Measurements from ENCODE around the gene AKIRIN1.
A peak's percentile ranks its signal among the peaks of the same experiment; 100 is the strongest.
"Not testable (repeated sequence)": the region's sequence is repeated elsewhere in the genome, so short reads cannot be mapped to it uniquely, and the experiment has no call there.

Gene AKIRIN1

DNA sequence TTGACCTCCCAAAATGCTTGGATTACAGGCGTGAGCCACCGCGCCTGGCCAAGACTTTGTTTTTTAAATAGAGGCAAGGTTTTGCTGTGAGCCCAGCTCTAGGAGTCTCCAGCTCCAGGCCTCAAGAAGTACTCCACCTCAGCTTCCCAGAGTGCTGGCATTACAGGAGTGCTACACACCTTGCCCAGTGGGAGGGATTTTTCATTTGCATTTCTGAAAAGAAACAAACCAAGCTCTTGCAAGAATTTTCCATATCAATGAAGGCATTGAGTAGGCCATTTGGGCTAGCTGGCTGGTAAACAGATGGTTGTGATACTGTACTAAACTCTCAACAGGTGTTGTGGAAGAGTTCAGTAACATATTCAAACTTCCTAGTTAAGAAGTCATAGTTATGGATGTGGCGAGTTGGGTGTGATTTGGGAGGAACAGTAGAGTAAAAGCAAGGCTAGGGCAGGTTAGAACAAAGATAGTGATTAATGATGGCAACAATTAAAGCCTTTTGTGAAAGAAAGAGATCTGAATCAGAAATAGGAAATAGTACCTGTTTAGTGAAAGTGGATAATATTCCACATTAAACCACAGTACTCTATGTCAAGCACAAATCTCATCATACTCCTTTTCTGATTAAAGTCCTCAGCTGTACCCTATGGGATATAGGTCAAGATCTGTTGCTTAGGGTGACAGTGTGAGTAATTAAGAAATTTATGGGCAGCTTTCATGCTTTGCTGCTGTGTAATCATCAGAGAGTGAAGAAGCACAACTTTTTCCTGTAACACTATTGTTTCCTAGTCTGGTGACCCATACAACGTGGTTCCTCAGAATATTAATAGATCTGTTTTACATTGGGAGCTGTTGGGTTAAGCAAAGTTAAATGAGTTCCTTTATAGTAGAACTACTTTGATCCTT lies 10.7 kb downstream of the AKIRIN1 start:
- TF ChIP-seq POLR2A (IDR thresholded peaks at IDR 0.05; ENCODE audit: low read depth, low read length): no peak
- no peak for TF ChIP-seq POLR2AphosphoS5 (IDR thresholded peaks at IDR 0.05; ENCODE audit: low read depth, low read length)
- no peak for TF ChIP-seq TAF1 (IDR thresholded peaks at IDR 0.05; ENCODE audit: borderline replicate concordance, low read depth, low read length)
- no peak for FAIRE-seq
- no peak for DNase-seq (ENCODE audit: insufficient read length)

DNA sequence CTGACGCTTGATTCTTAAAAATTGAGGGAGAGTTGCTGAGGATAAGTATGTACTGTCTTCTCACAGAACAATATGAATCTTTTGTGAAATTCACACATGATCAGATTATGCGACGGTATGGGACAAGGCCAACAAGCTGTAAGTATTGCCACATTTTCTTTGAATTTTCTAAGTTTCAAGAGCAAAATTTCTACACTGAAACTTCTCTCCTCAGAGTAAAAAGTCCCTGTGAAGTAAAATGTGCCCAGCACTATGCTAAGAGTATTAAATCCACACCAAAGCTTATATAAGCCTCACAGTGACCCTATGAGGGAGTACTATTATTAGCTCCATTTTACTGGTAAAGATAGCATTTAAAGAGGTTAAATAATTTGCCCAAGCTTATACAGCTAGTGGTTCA lies 12.2 kb downstream of the AKIRIN1 start:
- no peak for TF ChIP-seq POLR2A (IDR thresholded peaks at IDR 0.05; ENCODE audit: low read depth, low read length)
- no peak for TF ChIP-seq TAF1 (IDR thresholded peaks at IDR 0.05; ENCODE audit: borderline replicate concordance, low read depth, low read length)
- DNase-seq (ENCODE audit: insufficient read length): no peak
- FAIRE-seq: no peak

DNA sequence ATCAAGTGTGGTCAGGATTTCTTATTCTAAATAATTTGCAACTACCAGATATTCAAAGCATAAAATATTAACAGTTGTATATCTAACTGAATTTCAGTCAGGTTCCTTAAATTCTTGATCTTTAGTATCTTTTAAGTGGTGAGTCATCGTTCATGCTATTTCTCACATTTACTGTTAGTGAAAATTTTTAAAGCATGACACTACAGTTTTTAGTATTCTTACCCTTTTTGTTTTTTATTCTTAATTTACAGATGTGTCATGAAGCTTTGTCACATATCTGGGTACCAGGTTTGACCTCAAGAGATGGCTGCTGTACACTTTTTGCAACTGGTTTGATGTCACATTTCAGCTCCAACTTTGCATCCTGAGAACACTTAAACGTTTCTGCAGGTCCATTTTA lies 12.7 kb downstream of the AKIRIN1 start:
- no peak for FAIRE-seq
- no peak for DNase-seq (ENCODE audit: insufficient read length)
- no peak for TF ChIP-seq POLR2AphosphoS5 (IDR thresholded peaks at IDR 0.05; ENCODE audit: low read depth, low read length)
- TF ChIP-seq POLR2A (IDR thresholded peaks at IDR 0.05; ENCODE audit: low read depth, low read length): no peak
- no peak for TF ChIP-seq TAF1 (IDR thresholded peaks at IDR 0.05; ENCODE audit: borderline replicate concordance, low read depth, low read length)

DNA sequence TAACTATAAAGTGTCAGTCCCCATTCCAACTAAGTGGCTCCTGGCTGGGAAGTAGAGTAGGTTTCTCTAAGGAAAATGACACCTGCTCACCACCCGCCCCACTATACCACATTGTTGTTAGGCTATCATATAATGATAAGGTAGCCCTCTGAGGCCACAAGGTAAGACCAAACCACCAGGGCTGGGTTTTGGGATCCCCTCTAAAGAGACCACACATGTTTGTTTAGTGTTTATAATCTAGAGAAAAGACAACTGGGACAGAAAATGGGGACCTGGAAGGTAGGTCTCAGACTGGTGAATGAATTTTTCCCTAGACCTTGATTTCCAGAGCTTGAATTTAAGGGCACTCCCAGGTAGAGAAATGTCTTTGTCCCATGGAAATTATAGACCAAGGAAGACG lies 15.2 kb downstream of the AKIRIN1 start:
- TF ChIP-seq POLR2AphosphoS5 (IDR thresholded peaks at IDR 0.05; ENCODE audit: low read depth, low read length) (no peak), TAF1 (IDR thresholded peaks at IDR 0.05; ENCODE audit: borderline replicate concordance, low read depth, low read length) (no peak), POLR2A (IDR thresholded peaks at IDR 0.05; ENCODE audit: low read depth, low read length) (no peak)
- FAIRE-seq: no peak

DNA sequence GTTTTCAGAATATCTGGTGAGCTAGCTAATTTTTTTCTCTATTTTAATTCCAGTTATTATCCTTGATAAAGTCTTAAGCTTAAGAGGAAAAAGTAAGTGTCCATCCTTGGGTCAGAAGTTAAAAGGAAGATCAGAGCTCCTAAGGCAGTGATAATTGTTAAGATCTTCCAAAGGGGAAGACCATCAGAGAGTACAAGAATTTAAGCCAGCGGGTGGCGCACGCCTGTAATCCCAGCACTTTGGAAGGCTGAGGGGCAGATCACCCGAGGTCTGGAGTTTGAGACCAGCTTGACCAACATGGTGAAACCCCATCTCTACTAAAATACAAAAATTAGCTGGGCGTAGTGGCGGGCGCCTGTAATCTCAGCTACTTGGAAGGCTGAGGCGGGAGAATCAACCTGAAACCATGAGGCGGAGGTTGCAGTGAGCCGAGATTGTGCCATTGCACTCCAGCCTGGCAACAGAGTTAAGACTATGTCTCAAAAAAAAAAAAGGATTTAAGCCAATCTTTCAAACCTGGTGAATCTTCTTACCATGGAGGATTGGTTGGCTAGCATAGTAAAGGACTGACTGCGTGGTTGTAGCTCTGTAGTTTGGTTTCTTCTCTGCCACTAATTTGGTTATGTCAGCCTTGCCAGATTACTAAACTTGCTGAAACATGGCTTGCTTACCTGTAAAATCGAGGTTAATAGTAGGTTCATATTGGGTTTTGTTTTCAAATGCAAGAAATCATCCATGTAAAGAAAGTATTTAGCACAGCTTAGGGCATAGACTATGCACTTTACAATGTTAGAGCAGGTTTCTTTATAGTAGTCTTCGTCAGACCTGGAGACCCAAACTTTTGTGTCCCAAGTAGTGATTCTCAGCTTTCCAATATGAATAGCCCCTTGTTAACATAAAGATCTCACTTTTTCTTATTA lies 15.9 kb downstream of the AKIRIN1 start:
- no peak for FAIRE-seq
- TF ChIP-seq POLR2A (IDR thresholded peaks at IDR 0.05; ENCODE audit: low read depth, low read length): peak; percentile 59; the same call in 1 of the 2 replicates
- TF ChIP-seq TAF1 (IDR thresholded peaks at IDR 0.05; ENCODE audit: borderline replicate concordance, low read depth, low read length): no peak
- peak; percentile 25; the same call in 1 of the 2 replicates for TF ChIP-seq POLR2AphosphoS5 (IDR thresholded peaks at IDR 0.05; ENCODE audit: low read depth, low read length)

More for the DNA sequence above, 15.2 kb downstream of the AKIRIN1 start:
- no peak for DNase-seq (ENCODE audit: insufficient read length)

DNA sequence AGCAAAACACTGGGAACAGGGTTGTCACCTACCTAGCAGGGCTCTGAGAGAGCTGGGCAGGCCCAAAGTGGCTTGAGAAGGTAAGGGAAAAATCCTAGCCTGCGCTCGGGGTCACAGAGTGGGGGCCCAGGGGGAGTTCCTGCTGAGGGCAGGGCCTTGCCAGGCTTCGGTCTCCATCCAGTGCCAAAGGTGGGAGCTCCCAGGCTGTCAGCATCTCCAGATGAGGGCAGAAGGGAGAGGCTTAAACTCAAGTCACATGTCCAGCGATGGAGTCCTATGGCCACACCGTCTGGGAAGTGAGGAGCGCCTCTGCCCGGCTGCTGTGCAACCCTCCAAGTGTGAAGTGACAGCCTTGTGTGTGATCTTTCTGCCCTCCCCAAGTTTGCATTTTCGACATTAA lies 23.9 kb downstream of the AKIRIN1 start:
- FAIRE-seq; DNase-seq (ENCODE audit: insufficient read length): not testable (repeated sequence)

More for the DNA sequence above, 15.9 kb downstream of the AKIRIN1 start:
- no peak for DNase-seq (ENCODE audit: insufficient read length)

DNA sequence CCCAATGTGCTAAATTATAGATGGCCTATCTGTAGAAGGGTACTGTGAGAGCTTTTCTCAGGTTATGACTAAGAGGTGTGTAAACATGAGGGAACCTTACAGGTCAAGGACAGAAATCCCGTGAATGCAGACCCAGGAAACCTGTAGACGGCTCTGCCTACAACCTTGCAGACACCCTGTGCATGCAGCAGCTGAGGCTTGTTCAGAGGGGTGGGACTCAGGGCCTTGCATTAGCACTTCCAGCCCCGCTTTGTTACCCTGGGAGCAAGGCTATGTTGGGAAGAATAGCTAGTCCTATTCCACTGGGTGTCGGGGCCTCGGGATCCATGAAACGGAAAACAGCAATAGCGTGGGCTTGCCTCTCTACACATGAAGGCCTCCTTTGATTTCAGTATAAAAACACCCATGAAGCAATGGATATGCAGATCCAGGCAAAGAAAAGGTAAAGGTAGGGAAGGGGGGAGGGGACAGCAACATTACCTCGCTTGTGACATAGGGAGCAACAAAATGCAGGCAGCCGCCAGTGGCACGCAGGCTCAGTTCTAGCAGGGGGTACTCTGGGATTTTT lies 25.6 kb downstream of the AKIRIN1 start:
- no peak for TF ChIP-seq TAF1 (IDR thresholded peaks at IDR 0.05; ENCODE audit: borderline replicate concordance, low read depth, low read length)
- no peak for TF ChIP-seq POLR2AphosphoS5 (IDR thresholded peaks at IDR 0.05; ENCODE audit: low read depth, low read length)
- TF ChIP-seq POLR2A (IDR thresholded peaks at IDR 0.05; ENCODE audit: low read depth, low read length): no peak

DNA sequence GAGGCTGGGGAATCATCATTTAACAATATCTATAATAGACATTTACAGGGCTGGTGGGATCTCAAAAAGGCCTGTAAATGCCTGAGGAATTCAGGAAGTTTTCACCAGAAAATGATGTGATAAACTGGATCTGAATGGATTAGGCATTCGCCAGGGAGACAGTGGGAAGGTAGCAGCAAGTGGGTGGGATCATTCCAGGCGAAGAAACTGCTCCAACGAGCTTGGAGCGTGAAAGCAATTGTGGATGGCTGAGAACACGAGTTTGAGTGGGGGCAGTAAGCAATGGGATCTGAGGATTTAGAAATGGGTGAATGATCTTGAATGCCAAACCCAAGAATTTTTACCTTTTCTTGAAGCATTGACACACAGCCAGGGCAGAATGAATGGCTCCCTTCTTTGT lies 26.2 kb downstream of the AKIRIN1 start:
- TF ChIP-seq POLR2AphosphoS5 (IDR thresholded peaks at IDR 0.05; ENCODE audit: low read depth, low read length) (no peak), POLR2A (IDR thresholded peaks at IDR 0.05; ENCODE audit: low read depth, low read length) (no peak), TAF1 (IDR thresholded peaks at IDR 0.05; ENCODE audit: borderline replicate concordance, low read depth, low read length) (no peak)
- FAIRE-seq (no peak), DNase-seq (ENCODE audit: insufficient read length) (no peak)

More for the DNA sequence above, 25.6 kb downstream of the AKIRIN1 start:
- FAIRE-seq: no peak
- DNase-seq (ENCODE audit: insufficient read length): no peak

DNA sequence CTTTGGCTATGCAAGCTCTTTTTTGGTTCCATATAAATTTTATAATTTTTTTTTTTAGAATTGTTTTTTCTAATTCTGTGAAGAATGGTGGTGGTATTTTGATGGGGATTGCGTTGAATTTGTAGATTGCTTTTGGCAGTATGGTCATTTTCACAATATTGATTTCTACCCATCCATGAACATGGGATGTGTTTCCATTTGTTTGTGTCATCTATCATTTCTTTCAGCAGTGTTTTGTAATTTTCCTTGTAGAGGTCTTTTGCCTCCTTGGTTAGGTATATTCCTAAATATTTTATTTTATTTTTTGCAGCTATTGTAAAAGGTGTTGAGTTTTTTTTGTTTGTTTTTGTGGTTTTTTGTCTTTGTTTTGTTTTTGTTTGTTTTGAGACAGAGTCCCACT lies 29.4 kb downstream of the AKIRIN1 start:
- not testable (repeated sequence) for FAIRE-seq; DNase-seq (ENCODE audit: insufficient read length)

DNA sequence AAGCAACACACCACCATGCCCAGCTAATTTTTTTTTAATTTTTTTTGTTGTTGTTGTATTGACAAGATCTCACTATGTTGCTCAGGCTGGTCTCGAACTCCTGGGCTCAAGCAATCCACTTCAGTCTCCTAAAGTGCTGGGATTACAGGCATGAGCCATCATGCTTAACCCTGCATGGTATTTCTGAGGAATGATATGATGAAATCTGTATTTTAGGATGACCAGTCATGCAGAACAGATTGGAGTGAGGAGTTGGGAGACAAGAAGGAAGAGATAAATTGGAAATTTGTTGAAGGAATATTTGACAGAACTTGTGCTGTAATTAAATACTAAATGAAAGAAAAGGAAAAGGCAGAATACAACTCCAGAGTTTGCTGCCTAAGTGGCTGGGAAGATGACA lies 30.4 kb downstream of the AKIRIN1 start:
- TF ChIP-seq TAF1 (IDR thresholded peaks at IDR 0.05; ENCODE audit: borderline replicate concordance, low read depth, low read length): no peak
- no peak for TF ChIP-seq POLR2A (IDR thresholded peaks at IDR 0.05; ENCODE audit: low read depth, low read length)
- TF ChIP-seq POLR2AphosphoS5 (IDR thresholded peaks at IDR 0.05; ENCODE audit: low read depth, low read length): no peak
- FAIRE-seq (no peak), DNase-seq (ENCODE audit: insufficient read length) (no peak)

DNA sequence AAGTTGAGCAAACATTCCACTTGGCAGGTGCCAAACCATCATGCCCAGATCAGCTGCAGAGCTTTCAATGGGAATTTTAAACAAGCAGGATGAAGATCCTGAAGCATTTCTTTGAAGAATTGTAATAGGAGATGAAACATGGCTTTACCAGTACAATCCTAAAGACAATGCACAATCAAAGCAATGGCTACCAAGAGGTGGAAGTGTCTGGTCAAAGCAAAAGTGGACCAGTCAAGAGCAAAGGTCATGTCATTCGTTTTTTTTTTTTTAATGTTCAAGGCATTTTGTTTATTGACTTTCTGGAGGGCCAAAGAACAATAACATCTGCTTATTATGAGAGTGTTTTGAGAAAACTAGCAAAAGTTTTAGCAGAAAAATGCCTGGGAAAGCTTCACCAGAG lies 32.1 kb downstream of the AKIRIN1 start:
- no peak for FAIRE-seq
- no peak for TF ChIP-seq TAF1 (IDR thresholded peaks at IDR 0.05; ENCODE audit: borderline replicate concordance, low read depth, low read length)
- TF ChIP-seq POLR2AphosphoS5 (IDR thresholded peaks at IDR 0.05; ENCODE audit: low read depth, low read length): no peak
- TF ChIP-seq POLR2A (IDR thresholded peaks at IDR 0.05; ENCODE audit: low read depth, low read length): no peak
- no peak for DNase-seq (ENCODE audit: insufficient read length)

Measured in GM12892 (cell line).